ENCODE results near the gene ZNF692. TPM values are rescaled to one million over a fixed set of nuclear protein-coding genes. Genes with fewer than 3 reads are reported as not detected.
"Not testable (repeated sequence)": the region's sequence is repeated elsewhere in the genome, so short reads cannot be mapped to it uniquely, and the experiment has no call there.

Gene ZNF692
- total RNA-seq, 2 donors from 2014 or later = 35.0 to 41.4 TPM

GRCh38 chr1:248812736-248813425 is 46.0 kb downstream of the ZNF692 start:
- Mint-ChIP-seq H3K27me3 (no peaks in the 10 kb centered on the region), H3K4me3 (no peak overlapping the region), H3K4me1 (peaks cover 36% of the 10 kb centered on the region), H3K27ac (no peak overlapping the region), H3K36me3 (ENCODE audit: low read depth) (peaks cover 12% of the 10 kb centered on the region)
- no peak for DNase-seq
- ATAC-seq = no peak
- H3K9me3 ChIP-seq (ENCODE audit: control insufficient read depth, low read length, poor library complexity, severe bottlenecking) = no peaks in the 10 kb centered on the region

- H3K9me3 ChIP-seq (ENCODE audit: control insufficient read depth, low read length, poor library complexity, severe bottlenecking) = no peaks in the 10 kb centered on the region
- Mint-ChIP-seq H3K36me3 (ENCODE audit: low read depth) (peaks cover 12% of the 10 kb centered on the region), H3K4me1 (peaks cover 26% of the 10 kb centered on the region), H3K27ac (no peak overlapping the region), H3K27me3 (no peaks in the 10 kb centered on the region), H3K4me3 (no peak overlapping the region)
- ATAC-seq = peak; percentile 21
- DNase-seq = no peak
These were observed 47.1 kb downstream of the ZNF692 start for GRCh38 chr1:248811514-248812490.

GRCh38 chr1:248810727-248811513 is 48.0 kb downstream of the ZNF692 start:
- Mint-ChIP-seq H3K36me3 (ENCODE audit: low read depth) (peaks cover 12% of the 10 kb centered on the region), H3K4me3 (no peak overlapping the region), H3K27me3 (no peaks in the 10 kb centered on the region), H3K27ac (peak overlapping the region; percentile 59), H3K4me1 (peaks cover 18% of the 10 kb centered on the region)
- DNase-seq = no peak
- no peaks in the 10 kb centered on the region for H3K9me3 ChIP-seq (ENCODE audit: control insufficient read depth, low read length, poor library complexity, severe bottlenecking)
- ATAC-seq = no peak

- H3K4me1 Mint-ChIP-seq = peaks cover 17% of the 10 kb centered on the region
- H3K36me3 Mint-ChIP-seq (ENCODE audit: low read depth) = peaks cover 12% of the 10 kb centered on the region
- no peaks in the 10 kb centered on the region for H3K27me3 Mint-ChIP-seq
- H3K4me3 Mint-ChIP-seq = no peak overlapping the region
- no peaks in the 10 kb centered on the region for H3K9me3 ChIP-seq (ENCODE audit: control insufficient read depth, low read length, poor library complexity, severe bottlenecking)
- no peak for ATAC-seq
- peak overlapping the region; percentile 59 for H3K27ac Mint-ChIP-seq
- DNase-seq = no peak
These were observed 48.7 kb downstream of the ZNF692 start for GRCh38 chr1:248810000-248810726.

GRCh38 chr1:248808876-248809275 is 50.0 kb downstream of the ZNF692 start:
- Mint-ChIP-seq H3K4me1 (peaks cover 21% of the 10 kb centered on the region), H3K4me3 (no peak overlapping the region), H3K36me3 (ENCODE audit: low read depth) (peaks cover 9% of the 10 kb centered on the region), H3K27me3 (peaks cover 10% of the 10 kb centered on the region), H3K27ac (peak overlapping the region; percentile 59)
- H3K9me3 ChIP-seq (ENCODE audit: control insufficient read depth, low read length, poor library complexity, severe bottlenecking) = no peaks in the 10 kb centered on the region
- no peak for DNase-seq
- ATAC-seq = no peak

- peaks cover 9% of the 10 kb centered on the region for H3K36me3 Mint-ChIP-seq (ENCODE audit: low read depth)
- peaks cover 15% of the 10 kb centered on the region for H3K27me3 Mint-ChIP-seq
- H3K9me3 ChIP-seq (ENCODE audit: control insufficient read depth, low read length, poor library complexity, severe bottlenecking) = no peaks in the 10 kb centered on the region
- peak in 1 of 3 donors; percentile 37 for DNase-seq
- H3K27ac Mint-ChIP-seq = no peak overlapping the region
- ATAC-seq = peak; percentile 78
- no peak overlapping the region for H3K4me3 Mint-ChIP-seq
- H3K4me1 Mint-ChIP-seq = peaks cover 16% of the 10 kb centered on the region
These were observed 51.7 kb downstream of the ZNF692 start for GRCh38 chr1:248807067-248807737.

GRCh38 chr1:248805876-248806275 is 53.0 kb downstream of the ZNF692 start:
- Mint-ChIP-seq H3K27me3 (peaks cover 15% of the 10 kb centered on the region), H3K27ac (peak overlapping the region; percentile 27), H3K36me3 (ENCODE audit: low read depth) (peaks cover 5% of the 10 kb centered on the region), H3K4me3 (no peak overlapping the region), H3K4me1 (peaks cover 16% of the 10 kb centered on the region)
- ATAC-seq = no peak
- no peaks in the 10 kb centered on the region for H3K9me3 ChIP-seq (ENCODE audit: control insufficient read depth, low read length, poor library complexity, severe bottlenecking)
- no peak for DNase-seq

- Mint-ChIP-seq H3K4me1 (peaks cover 16% of the 10 kb centered on the region), H3K36me3 (ENCODE audit: low read depth) (peaks cover 5% of the 10 kb centered on the region), H3K27ac (peak overlapping the region; percentile 27), H3K27me3 (peaks cover 21% of the 10 kb centered on the region), H3K4me3 (no peak overlapping the region)
- peak; percentile 76 for ATAC-seq
- no peaks in the 10 kb centered on the region for H3K9me3 ChIP-seq (ENCODE audit: control insufficient read depth, low read length, poor library complexity, severe bottlenecking)
- DNase-seq = no peak
These were observed 53.9 kb downstream of the ZNF692 start for GRCh38 chr1:248804771-248805681.

GRCh38 chr1:248803501-248803900 is 55.4 kb downstream of the ZNF692 start:
- DNase-seq; H3K27ac Mint-ChIP-seq; H3K36me3 Mint-ChIP-seq (ENCODE audit: low read depth); H3K4me3 Mint-ChIP-seq; ATAC-seq; H3K9me3 ChIP-seq (ENCODE audit: control insufficient read depth, low read length, poor library complexity, severe bottlenecking): not testable (repeated sequence)
- Mint-ChIP-seq H3K4me1 (peaks cover 13% of the 10 kb centered on the region), H3K27me3 (peaks cover 25% of the 10 kb centered on the region)

GRCh38 chr1:248802454-248802853 is 56.4 kb downstream of the ZNF692 start:
- no peak overlapping the region for H3K27ac Mint-ChIP-seq
- no peak for ATAC-seq
- H3K36me3 Mint-ChIP-seq (ENCODE audit: low read depth) = peaks cover 5% of the 10 kb centered on the region
- peaks cover 12% of the 10 kb centered on the region for H3K4me1 Mint-ChIP-seq
- peaks cover 25% of the 10 kb centered on the region for H3K27me3 Mint-ChIP-seq
- DNase-seq = no peak
- no peaks in the 10 kb centered on the region for H3K9me3 ChIP-seq (ENCODE audit: control insufficient read depth, low read length, poor library complexity, severe bottlenecking)
- H3K4me3 Mint-ChIP-seq = no peak overlapping the region

GRCh38 chr1:248800459-248800858 is 58.4 kb downstream of the ZNF692 start:
- Mint-ChIP-seq H3K27me3 (peaks cover 25% of the 10 kb centered on the region), H3K36me3 (ENCODE audit: low read depth) (peaks cover 5% of the 10 kb centered on the region), H3K4me1 (peaks cover 9% of the 10 kb centered on the region), H3K4me3 (no peak overlapping the region), H3K27ac (no peak overlapping the region)
- no peak for DNase-seq
- ATAC-seq = no peak
- H3K9me3 ChIP-seq (ENCODE audit: control insufficient read depth, low read length, poor library complexity, severe bottlenecking) = no peaks in the 10 kb centered on the region
